Activated effector memory CD4-positive, alpha-beta T cell treated with Interleukin-2 at 50 U/mL for 16 hours (primary cell): Measurements from ENCODE around the gene OR6K6.

Experiments used
- DNase-seq: peaks from one replicate; pipeline ENCODE4 v3.0.0-alpha.2; 2020

The OR6K6 gene

GRCh38 chr1:158754420-158754819 is at the start of gene OR6K6:
Gene OR6K6, plus strand, starts transcription at chr1:158754720. Its CDS starts 168 bp downstream, at chr1:158754888.
- no peak for DNase-seq

GRCh38 chr1:158706096-158706495 is 48.4 kb upstream of the OR6K6 start:
- no peak for DNase-seq

- no peak for DNase-seq
Observed at GRCh38 chr1:158711098-158711497, 43.4 kb upstream of the OR6K6 start.

GRCh38 chr1:158714754-158715153 is 39.8 kb upstream of the OR6K6 start:
- no peak for DNase-seq

- no peak for DNase-seq
Observed at GRCh38 chr1:158716335-158716734, 38.2 kb upstream of the OR6K6 start.

- no peak for DNase-seq
Observed at GRCh38 chr1:158717344-158717743, 37.2 kb upstream of the OR6K6 start.

- DNase-seq = no peak
Observed at GRCh38 chr1:158719664-158720063, 34.9 kb upstream of the OR6K6 start.

GRCh38 chr1:158720620-158721019 is 33.9 kb upstream of the OR6K6 start, which contains the start of gene OR6K3:
Gene OR6K3, minus strand, starts transcription at chr1:158720720. Its CDS starts 2,605 bp downstream, at chr1:158718115.
- no peak for DNase-seq

- DNase-seq = no peak
Observed at GRCh38 chr1:158724442-158724841, 30.1 kb upstream of the OR6K6 start.

- DNase-seq = no peak
Observed at GRCh38 chr1:158728510-158729225, 25.9 kb upstream of the OR6K6 start.

GRCh38 chr1:158730453-158730852 is 24.1 kb upstream of the OR6K6 start:
- no peak for DNase-seq

GRCh38 chr1:158731707-158732106 is 22.8 kb upstream of the OR6K6 start:
- DNase-seq = no peak

- DNase-seq = no peak
Observed at GRCh38 chr1:158732524-158732923, 22.0 kb upstream of the OR6K6 start.

GRCh38 chr1:158735848-158736247 is 18.7 kb upstream of the OR6K6 start:
- no peak for DNase-seq

GRCh38 chr1:158752155-158752712 is 2.3 kb upstream of the OR6K6 start:
- no peak for DNase-seq

- DNase-seq = no peak
Observed at GRCh38 chr1:158771950-158772866, 17.7 kb downstream of the OR6K6 start, which contains the start of gene OR6N1. Gene OR6N1, minus strand, starts transcription at chr1:158772195. Its CDS starts 5,513 bp downstream, at chr1:158766682.

GRCh38 chr1:158781104-158781503 is 26.6 kb downstream of the OR6K6 start, which contains the start of gene OR6N2:
Gene OR6N2, minus strand, starts transcription at chr1:158781204. Its CDS starts 3,569 bp downstream, at chr1:158777635.
- DNase-seq = no peak

- DNase-seq = no peak
Observed at GRCh38 chr1:158793604-158794003, 39.1 kb downstream of the OR6K6 start.

GRCh38 chr1:158794247-158794646 is 39.7 kb downstream of the OR6K6 start:
- DNase-seq = no peak

- DNase-seq = no peak
Observed at GRCh38 chr1:158798531-158798930, 44.0 kb downstream of the OR6K6 start.

GRCh38 chr1:158799689-158800088 is 45.2 kb downstream of the OR6K6 start:
- DNase-seq = no peak

- no peak for DNase-seq
Observed at GRCh38 chr1:158800526-158800925, 46.0 kb downstream of the OR6K6 start.

- DNase-seq = no peak
Observed at GRCh38 chr1:158801396-158801795, 46.9 kb downstream of the OR6K6 start.
